GM19043 (cell line): ENCODE measurements around the gene COIL.
"Not testable (repeated sequence)": the region's sequence is repeated elsewhere in the genome, so short reads cannot be mapped to it uniquely, and the experiment has no call there.

Experiments used
- ATAC-seq: cut with Tn5 transposase; IDR thresholded peaks from one replicate; pipeline ENCODE4 v1.9.1; 2021; ENCODE audit warnings: low read depth; ENCODE audit not compliant: unreplicated experiment

The COIL gene

GRCh38 chr17:56978441-56979090, 17.7 kb upstream of the COIL start:
- ATAC-seq, result peak; percentile 27

GRCh38 chr17:56977673-56978395, 17.0 kb upstream of the COIL start, which contains the start of gene SCPEP1:
TSS of gene SCPEP1 (plus strand) at chr17:56978131. CDS start at chr17:56978160, 29 bp downstream.
- ATAC-seq, result peak; percentile 73

- ATAC-seq, result no peak
These were observed 16.2 kb upstream of the COIL start for GRCh38 chr17:56976941-56977608.

- no peak for ATAC-seq
These were observed 14.8 kb upstream of the COIL start for GRCh38 chr17:56975656-56976055.

GRCh38 chr17:56974055-56974454, 13.2 kb upstream of the COIL start:
- ATAC-seq, result no peak

- ATAC-seq, result no peak
These were observed 12.7 kb upstream of the COIL start for GRCh38 chr17:56973520-56973919.

GRCh38 chr17:56972111-56972730, 11.4 kb upstream of the COIL start:
- ATAC-seq, result no peak

- ATAC-seq, result no peak
These were observed 10.1 kb upstream of the COIL start for GRCh38 chr17:56970974-56971373.

GRCh38 chr17:56966338-56966737, 5.5 kb upstream of the COIL start:
- ATAC-seq, result no peak

GRCh38 chr17:56965681-56966080, 4.8 kb upstream of the COIL start:
- not testable (repeated sequence) for ATAC-seq

GRCh38 chr17:56965241-56965640, 4.4 kb upstream of the COIL start:
- not testable (repeated sequence) for ATAC-seq

- ATAC-seq, result no peak
These were observed 3.9 kb downstream of the COIL start for GRCh38 chr17:56956992-56957391.

- no peak for ATAC-seq
These were observed 11.3 kb downstream of the COIL start for GRCh38 chr17:56949595-56949994.

GRCh38 chr17:56948491-56948890, 12.4 kb downstream of the COIL start:
- no peak for ATAC-seq

- ATAC-seq, result no peak
These were observed 13.1 kb downstream of the COIL start for GRCh38 chr17:56947741-56948140.

GRCh38 chr17:56945938-56946505, 14.8 kb downstream of the COIL start:
- ATAC-seq, result no peak

- ATAC-seq, result no peak
These were observed 17.2 kb downstream of the COIL start for GRCh38 chr17:56943505-56944125.

- ATAC-seq, result no peak
These were observed 20.9 kb downstream of the COIL start for GRCh38 chr17:56939869-56940484.

- not testable (repeated sequence) for ATAC-seq
These were observed 22.6 kb downstream of the COIL start for GRCh38 chr17:56938206-56938605.

GRCh38 chr17:56937687-56938086, 23.2 kb downstream of the COIL start:
- ATAC-seq, result no peak
